Fibroblast of lung (primary cell): ENCODE results near the gene P4HA3. TPM values are rescaled to one million over a fixed set of nuclear protein-coding genes. Genes with fewer than 3 reads are reported as not detected.

ENCODE experiments used
- DNase-seq, 2 donors: peaks; one replicate each; pipeline versions ENCODE4 v3.0.0 to v3.0.0-alpha.2; 2010; ENCODE audit warnings: low read depth in 2 of 2
- H2AFZ ChIP-seq: 2 replicates; pipeline ENCODE4 v1.5.1; 2012; ENCODE audit warnings: low read length, control low read depth, inconsistent platforms
- H3K27ac ChIP-seq: 2 replicates; pipeline ENCODE4 v1.5.1; 2011; ENCODE audit warnings: low read length, control low read depth; ENCODE audit not compliant: insufficient read depth
- H3K27me3 ChIP-seq: 2 replicates; pipeline ENCODE4 v1.5.1; 2011; ENCODE audit warnings: mild to moderate bottlenecking, low read length; ENCODE audit not compliant: control insufficient read depth, insufficient read depth
- H3K36me3 ChIP-seq: 2 replicates; pipeline ENCODE4 v1.5.1; 2011; ENCODE audit warnings: low read length; ENCODE audit not compliant: control insufficient read depth, insufficient read depth
- H3K4me1 ChIP-seq: 2 replicates; pipeline ENCODE4 v1.5.1; 2011; ENCODE audit warnings: low read length; ENCODE audit not compliant: control insufficient read depth, insufficient read depth; ENCODE audit errors: extremely low read depth
- H3K4me2 ChIP-seq: 2 replicates; pipeline ENCODE4 v1.5.1; 2011; ENCODE audit warnings: low read length, control low read depth; ENCODE audit not compliant: insufficient read depth; ENCODE audit errors: extremely low read depth
- H3K4me3 ChIP-seq, 4 experiments: fragments of 200-600 bp in 1 of 4; sonication (generic) in 1 of 4; replicated peaks in 1 of 4; 2 replicates each; pipeline ENCODE4 v1.5.1; 2011 to 2016; ENCODE audit warnings: low read length in 4 of 4, low read depth in 3 of 4, mild to moderate bottlenecking in 3 of 4, control low read depth in 2 of 4, inconsistent platforms in 1 of 4, mixed read lengths in 1 of 4; ENCODE audit not compliant: insufficient read depth in 1 of 4; ENCODE audit errors: control extremely low read depth in 1 of 4
- H3K79me2 ChIP-seq: 2 replicates; pipeline ENCODE4 v1.5.1; 2012; ENCODE audit warnings: mild to moderate bottlenecking, low read length, inconsistent platforms; ENCODE audit not compliant: control insufficient read depth, insufficient read depth
- H3K9ac ChIP-seq: 2 replicates; pipeline ENCODE4 v1.5.1; 2011; ENCODE audit warnings: mild to moderate bottlenecking, low read length, control low read depth; ENCODE audit not compliant: insufficient read depth
- H3K9me3 ChIP-seq: 2 replicates; pipeline ENCODE4 v1.5.1; 2012; ENCODE audit warnings: low read depth, low read length; ENCODE audit not compliant: control insufficient read depth, insufficient read depth
- H4K20me1 ChIP-seq: 2 replicates; pipeline ENCODE4 v1.5.1; 2011; ENCODE audit warnings: low read length; ENCODE audit not compliant: control insufficient read depth, insufficient read depth; ENCODE audit errors: extremely low read depth
- CTCF ChIP-seq, 2 donors: IDR thresholded peaks in 1 of 2; conservative IDR thresholded peaks in 1 of 2; 1 replicate in 1 of 2; 2 replicates in 1 of 2; pipeline ENCODE4 v1.5.1; 2011 to 2012; ENCODE audit warnings: low read length in 2 of 2, control low read depth in 1 of 2, inconsistent platforms in 1 of 2, low read depth in 1 of 2, mild to moderate bottlenecking in 1 of 2
- EZH2 ChIP-seq: IDR thresholded peaks from 2 replicates; pipeline ENCODE4 v1.5.1; 2012; ENCODE audit warnings: low read length, control low read depth, mild to moderate bottlenecking; ENCODE audit errors: missing control alignments
- polyA plus RNA-seq, 2 donors: library from polyadenylated mRNA; depleted of rRNA in 1 of 2; stranded (reverse) in 1 of 2; unstranded in 1 of 2; fragments of >200 nt; gene quantifications; 2 replicates each; pipeline ENCODE4 v1.2.1, GENCODE V29; 2011 to 2012; ENCODE audit warnings: missing spikeins in 1 of 2
- total RNA-seq: library from RNA; depleted of rRNA; stranded (reverse); fragments of >200 nt; gene quantifications from 2 replicates; pipeline ENCODE4 v1.2.1, GENCODE V29; 2014

The P4HA3 gene
- total and polyA plus RNA-seq, 2 donors (not counting 1 experiment from before 2014, with no cell fraction given) = 3.1 to 4.1 TPM

GRCh38 chr11:74316772-74317505 lies 5.5 kb upstream of the P4HA3 start:
- Histone ChIP-seq H4K20me1 (no peaks in the 10 kb centered on the region), H3K27ac (no peak overlapping the region), H2AFZ (no peak overlapping the region), H3K36me3 (no peaks in the 10 kb centered on the region), H3K4me2 (no peak overlapping the region), H3K79me2 (no peaks in the 10 kb centered on the region), H3K27me3 (no peaks in the 10 kb centered on the region), H3K9me3 (no peaks in the 10 kb centered on the region), H3K4me1 (peaks cover 12% of the 10 kb centered on the region), H3K4me3 (no peak overlapping the region), H3K9ac (no peak overlapping the region)
- TF ChIP-seq EZH2 (no peak), CTCF (conservative IDR thresholded peaks at IDR 0.05 in 1 of 2, IDR thresholded peaks at IDR 0.05 in 1 of 2; ENCODE audit: low read depth in 1 of 2, low read length in 2 of 2) (no peak)
- DNase-seq = peak; percentile 32 to 71

GRCh38 chr11:74312326-74312725 lies 886 bp upstream of the P4HA3 start:
- no peak for DNase-seq
- H3K4me3 ChIP-seq = no peak overlapping the region
- H3K27me3 ChIP-seq = no peaks in the 10 kb centered on the region
- H3K36me3 ChIP-seq = no peaks in the 10 kb centered on the region
- TF ChIP-seq CTCF (conservative IDR thresholded peaks at IDR 0.05 in 1 of 2, IDR thresholded peaks at IDR 0.05 in 1 of 2; ENCODE audit: low read depth in 1 of 2, low read length in 2 of 2) (no peak), EZH2 (no peak)
- no peak overlapping the region for H3K9ac ChIP-seq
- peaks cover 2% of the 10 kb centered on the region for H3K4me1 ChIP-seq
- no peak overlapping the region for H2AFZ ChIP-seq
- no peaks in the 10 kb centered on the region for H3K79me2 ChIP-seq
- H4K20me1 ChIP-seq = no peaks in the 10 kb centered on the region
- H3K9me3 ChIP-seq = no peaks in the 10 kb centered on the region
- H3K4me2 ChIP-seq = no peak overlapping the region
- H3K27ac ChIP-seq = no peak overlapping the region

- Histone ChIP-seq H3K36me3 (no peaks in the 10 kb centered on the region), H3K27me3 (no peaks in the 10 kb centered on the region), H3K9ac (no peak overlapping the region), H3K9me3 (no peaks in the 10 kb centered on the region), H2AFZ (no peak overlapping the region), H3K27ac (no peak overlapping the region), H3K79me2 (no peaks in the 10 kb centered on the region), H4K20me1 (no peaks in the 10 kb centered on the region), H3K4me2 (peak overlapping the region; percentile 77), H3K4me1 (peaks cover 6% of the 10 kb centered on the region), H3K4me3 (peak overlapping the region; percentile 28 to 61 (median 56))
- DNase-seq = no peak
- no peak for TF ChIP-seq CTCF (conservative IDR thresholded peaks at IDR 0.05 in 1 of 2, IDR thresholded peaks at IDR 0.05 in 1 of 2; ENCODE audit: low read depth in 1 of 2, low read length in 2 of 2)
- TF ChIP-seq EZH2 = no peak
Measured at GRCh38 chr11:74310857-74311256, 583 bp downstream of the P4HA3 start.
